Measurements from ENCODE around the gene GRID1. TPM values are rescaled to one million over a fixed set of nuclear protein-coding genes. Genes with fewer than 3 reads are reported as not detected.
"Not testable (repeated sequence)": the region's sequence is repeated elsewhere in the genome, so short reads cannot be mapped to it uniquely, and the experiment has no call there.

GRID1 gene
- polyA plus RNA-seq, 3 donors: 0.71 to 1.7 (median 1.6) TPM

DNA sequence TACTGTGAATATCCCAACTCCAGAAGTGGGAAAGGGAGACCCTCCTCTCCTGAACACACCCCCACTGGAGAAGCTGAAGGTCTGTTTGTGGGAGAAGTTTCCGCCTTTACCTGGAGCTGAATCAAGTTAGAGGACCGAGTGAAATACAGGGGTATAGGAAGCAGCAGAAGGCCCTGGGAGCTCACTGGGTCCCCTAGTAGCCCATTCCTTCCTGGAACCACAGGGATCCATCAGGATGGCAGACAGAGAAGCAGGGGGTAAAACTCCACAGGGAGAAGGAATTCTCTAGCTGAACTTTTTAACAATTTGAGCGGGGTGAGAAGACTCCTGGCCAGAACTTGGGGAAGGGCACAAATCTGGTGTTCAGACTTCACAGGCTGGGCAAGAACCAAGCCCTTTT lies 275.8 kb downstream of the GRID1 start:
- H3K27ac ChIP-seq (ENCODE audit: low read depth, low read length): no peak overlapping the region
- 83 to 90% (median 87%) methylated on average over 3 of the region's 3 CpGs for WGBS, 3 donors

DNA sequence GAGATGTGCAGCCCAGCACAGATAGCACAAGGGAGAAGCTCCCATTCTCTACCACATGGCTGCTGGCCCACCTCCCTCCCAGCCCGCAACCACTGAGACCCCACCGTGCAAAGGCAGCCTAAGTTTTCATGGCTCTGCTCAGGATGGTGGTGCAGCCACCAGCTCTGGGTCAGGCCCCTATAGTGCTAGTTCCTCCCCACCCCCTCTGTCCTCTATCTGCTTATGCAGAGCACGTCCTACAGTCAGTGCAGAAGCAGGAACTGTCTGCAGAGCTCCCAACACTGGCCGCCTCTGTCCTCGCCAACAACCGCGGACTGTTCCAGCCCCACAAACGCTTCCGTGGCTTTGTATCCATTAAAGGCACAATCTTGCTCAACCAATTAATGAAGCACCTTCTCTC lies 278.9 kb downstream of the GRID1 start:
- no peak overlapping the region for H3K27ac ChIP-seq (ENCODE audit: low read depth, low read length)
- WGBS, 3 donors: 59 to 77% (median 66%) methylated on average over 9 of the region's 9 CpGs

DNA sequence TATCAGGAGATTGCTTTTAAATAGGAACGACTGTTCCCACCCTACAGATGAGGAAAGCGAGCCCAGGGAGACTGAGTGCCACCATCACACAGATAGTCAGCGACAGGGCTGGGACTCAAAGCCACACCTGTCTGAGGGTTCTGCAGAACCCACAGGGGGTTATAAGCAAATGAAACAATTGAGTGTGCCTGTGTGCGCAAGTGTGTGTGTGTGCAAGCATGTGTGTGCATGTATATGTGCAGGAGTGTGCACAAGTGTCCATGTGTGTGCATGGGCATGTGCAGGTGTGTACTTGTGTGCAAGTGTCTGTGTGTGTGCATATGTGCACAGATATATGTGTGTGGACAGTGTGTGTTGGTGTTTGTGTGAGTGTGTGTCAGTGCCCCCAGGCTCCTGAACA lies 280.2 kb downstream of the GRID1 start:
- 85 to 91% (median 87%) methylated on average over 4 of the region's 4 CpGs for WGBS, 3 donors
- no peak overlapping the region for H3K27ac ChIP-seq (ENCODE audit: low read depth, low read length)

DNA sequence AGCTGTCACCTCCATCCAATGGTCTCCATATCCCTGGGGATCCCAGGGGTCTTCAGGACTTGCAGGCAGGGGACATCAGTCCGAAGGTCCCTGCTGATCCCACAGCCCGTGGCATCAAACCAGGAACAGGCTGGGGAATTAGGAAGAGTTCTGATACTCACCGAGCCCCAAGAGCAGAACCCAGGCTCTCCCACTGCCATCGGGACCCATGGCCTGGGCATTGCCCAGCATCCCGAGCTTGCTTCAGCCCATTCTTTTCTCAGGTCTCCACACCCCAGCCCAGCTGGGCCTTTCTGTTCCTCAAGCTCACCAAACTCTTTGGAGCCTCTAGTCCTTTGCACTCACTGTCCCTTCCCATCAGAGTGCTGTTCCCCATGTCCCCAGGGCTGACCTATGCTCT lies 280.9 kb downstream of the GRID1 start:
- H3K27ac ChIP-seq (ENCODE audit: low read depth, low read length): no peak overlapping the region
- WGBS, 3 donors: 84 to 91% (median 86%) methylated on average over 5 of the region's 5 CpGs

DNA sequence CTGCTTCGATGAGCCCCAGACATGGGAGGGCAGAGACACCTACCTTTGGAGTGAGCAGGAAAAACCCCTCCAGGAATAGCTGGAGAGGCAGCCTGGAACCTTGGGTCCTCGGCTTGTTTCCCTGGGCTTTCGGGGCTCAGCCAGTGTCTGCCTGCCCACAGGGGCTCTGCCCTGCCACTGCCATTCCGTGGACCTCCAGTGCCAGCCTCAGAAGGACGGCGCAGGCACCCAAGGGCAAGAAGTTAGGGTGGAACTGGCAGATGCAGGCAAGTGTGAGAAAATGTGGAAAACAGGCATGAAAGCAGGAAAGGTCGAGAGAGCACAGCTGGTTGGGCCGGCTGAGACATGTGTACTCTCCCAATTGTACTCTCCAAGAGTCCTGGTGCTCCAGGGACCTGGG lies 281.5 kb downstream of the GRID1 start:
- 74 to 81% (median 78%) methylated on average over 8 of the region's 8 CpGs for WGBS, 3 donors
- no peak overlapping the region for H3K27ac ChIP-seq (ENCODE audit: low read depth, low read length)

DNA sequence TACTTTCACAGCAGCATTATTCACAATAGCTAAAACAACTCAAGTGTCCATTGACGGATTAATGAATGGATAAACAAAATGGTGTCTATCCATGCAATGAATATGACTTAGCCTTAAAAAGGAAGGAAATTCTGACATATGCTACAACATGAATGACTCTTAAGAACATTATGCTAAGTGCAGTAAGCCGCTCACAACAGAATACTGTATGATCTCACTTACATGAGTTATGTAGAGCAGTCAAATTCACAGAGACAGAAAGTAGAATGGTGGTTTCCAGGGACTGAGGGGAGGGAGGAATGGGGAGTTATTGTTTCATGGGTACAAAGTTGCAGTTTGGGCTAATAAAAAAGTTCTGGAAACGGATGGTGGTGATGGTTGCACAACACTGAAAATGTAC lies 282.0 kb downstream of the GRID1 start:
- H3K27ac ChIP-seq (ENCODE audit: low read depth, low read length): no peak overlapping the region
- WGBS, 3 donors: 70 to 79% (median 78%) methylated on average over 3 of the region's 3 CpGs

DNA sequence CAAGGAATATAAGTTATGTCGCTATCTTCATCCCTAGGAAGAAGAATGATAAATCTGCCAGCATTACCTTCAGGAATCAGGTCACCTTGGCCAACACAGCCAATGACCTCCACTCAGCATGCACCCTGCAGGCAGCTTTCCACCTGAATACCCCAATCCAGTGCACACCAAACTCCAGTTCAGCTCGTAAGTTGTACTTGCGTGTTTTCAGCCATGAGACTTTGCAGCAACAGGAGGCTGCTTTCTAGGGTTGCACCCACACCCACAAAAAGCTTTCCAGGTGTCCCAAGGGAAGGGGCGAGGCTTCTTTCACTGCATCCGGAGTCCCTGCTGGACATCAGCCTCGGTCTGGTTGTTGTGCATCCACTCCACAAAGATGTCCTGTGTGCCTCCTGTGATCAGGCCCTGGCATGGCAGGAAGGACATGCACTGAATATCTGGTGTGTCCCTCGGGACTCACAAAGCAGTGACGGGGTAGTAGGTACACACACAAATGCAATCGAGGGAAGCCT lies 282.9 kb downstream of the GRID1 start:
- WGBS, 3 donors: 85 to 88% (median 86%) methylated on average over 9 of the region's 9 CpGs
- H3K27ac ChIP-seq (ENCODE audit: low read depth, low read length): no peak overlapping the region

DNA sequence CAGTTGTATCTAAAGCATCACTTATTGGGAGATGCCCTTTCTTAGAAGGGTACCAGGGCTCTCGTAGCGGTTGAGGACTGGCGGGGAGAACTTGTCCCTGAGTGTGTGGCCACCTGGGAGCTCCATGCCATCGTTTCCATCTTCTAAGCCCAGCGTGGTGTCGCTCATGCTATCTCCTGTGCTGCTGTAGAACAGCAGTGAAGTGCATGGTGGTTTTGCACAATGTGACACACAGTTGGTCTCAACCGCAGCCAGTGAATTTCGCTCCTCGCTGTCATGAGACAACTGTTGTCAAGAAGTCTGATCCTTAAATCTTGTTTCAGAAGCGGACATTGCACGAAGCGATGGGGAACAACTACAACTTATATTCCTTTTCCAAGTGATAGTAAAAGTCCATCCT lies 283.4 kb downstream of the GRID1 start:
- 82 to 87% (median 85%) methylated on average over 12 of the region's 12 CpGs for WGBS, 3 donors
- no peak overlapping the region for H3K27ac ChIP-seq (ENCODE audit: low read depth, low read length)

DNA sequence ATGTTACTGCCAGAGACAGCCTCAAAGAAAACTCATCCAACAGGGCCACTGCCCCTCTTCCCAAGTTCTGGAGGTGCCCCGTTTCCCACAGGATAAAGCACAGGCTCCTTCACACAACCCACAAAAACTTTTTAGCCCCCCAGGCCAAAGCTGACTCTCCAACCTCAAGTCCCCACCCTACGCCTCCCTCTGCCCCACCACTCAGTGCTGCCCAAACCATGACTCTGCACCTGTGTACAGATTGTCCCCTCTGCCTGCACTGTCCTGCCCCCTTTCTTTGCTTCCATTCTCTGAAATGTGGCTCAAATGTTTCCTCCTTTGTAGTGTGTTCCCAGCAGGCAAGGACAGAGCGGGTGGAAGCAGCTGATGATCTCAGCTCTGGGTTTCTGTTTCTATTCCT lies 284.0 kb downstream of the GRID1 start:
- 75 to 85% (median 80%) methylated on average over 3 of the region's 3 CpGs for WGBS, 3 donors
- H3K27ac ChIP-seq (ENCODE audit: low read depth, low read length): no peak overlapping the region

DNA sequence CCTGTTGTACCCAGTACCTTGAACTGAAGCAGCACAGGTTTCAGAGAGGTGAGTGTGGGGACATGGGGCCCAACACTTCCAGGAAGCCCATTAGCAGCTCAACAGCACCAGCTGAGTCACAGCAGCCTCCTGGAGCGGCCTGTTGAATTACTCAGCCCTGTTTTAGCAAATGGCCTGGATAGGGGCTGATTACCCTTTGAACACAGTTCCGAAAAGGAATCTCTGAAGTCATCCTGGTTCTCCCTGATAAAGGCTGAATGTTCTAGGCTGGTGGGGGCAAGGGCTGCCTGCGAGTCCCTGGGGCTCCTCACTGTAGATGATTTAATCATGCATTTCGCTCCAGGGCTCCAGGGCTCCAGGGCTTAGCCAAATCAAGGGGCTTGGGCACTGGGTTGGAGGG lies 287.5 kb downstream of the GRID1 start:
- 58 to 80% (median 67%) methylated on average over 4 of the region's 4 CpGs for WGBS, 3 donors
- no peak overlapping the region for H3K27ac ChIP-seq (ENCODE audit: low read depth, low read length)

DNA sequence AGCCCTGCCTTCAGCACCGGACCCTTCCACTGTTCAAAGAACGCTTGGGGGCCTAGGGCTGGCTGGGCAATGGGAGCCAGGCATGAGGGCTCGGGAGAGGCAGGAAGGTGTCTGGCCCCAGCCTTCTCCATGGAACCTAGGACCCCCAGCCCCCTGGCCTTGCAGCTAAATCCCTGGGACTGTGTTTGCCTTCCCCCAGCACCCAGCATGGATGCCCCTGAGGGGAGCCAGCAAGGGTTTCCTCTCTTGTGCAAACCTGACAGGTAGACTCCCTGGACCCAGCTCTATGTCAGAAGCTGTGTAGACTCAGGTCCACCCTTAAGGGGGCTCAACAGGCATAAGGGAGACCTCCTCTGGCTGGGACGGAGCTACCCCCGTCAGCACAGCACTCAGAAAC lies 288.0 kb downstream of the GRID1 start:
- 82 to 85% (median 84%) methylated on average over 5 of the region's 5 CpGs for WGBS, 3 donors
- H3K27ac ChIP-seq (ENCODE audit: low read depth, low read length): no peak overlapping the region

DNA sequence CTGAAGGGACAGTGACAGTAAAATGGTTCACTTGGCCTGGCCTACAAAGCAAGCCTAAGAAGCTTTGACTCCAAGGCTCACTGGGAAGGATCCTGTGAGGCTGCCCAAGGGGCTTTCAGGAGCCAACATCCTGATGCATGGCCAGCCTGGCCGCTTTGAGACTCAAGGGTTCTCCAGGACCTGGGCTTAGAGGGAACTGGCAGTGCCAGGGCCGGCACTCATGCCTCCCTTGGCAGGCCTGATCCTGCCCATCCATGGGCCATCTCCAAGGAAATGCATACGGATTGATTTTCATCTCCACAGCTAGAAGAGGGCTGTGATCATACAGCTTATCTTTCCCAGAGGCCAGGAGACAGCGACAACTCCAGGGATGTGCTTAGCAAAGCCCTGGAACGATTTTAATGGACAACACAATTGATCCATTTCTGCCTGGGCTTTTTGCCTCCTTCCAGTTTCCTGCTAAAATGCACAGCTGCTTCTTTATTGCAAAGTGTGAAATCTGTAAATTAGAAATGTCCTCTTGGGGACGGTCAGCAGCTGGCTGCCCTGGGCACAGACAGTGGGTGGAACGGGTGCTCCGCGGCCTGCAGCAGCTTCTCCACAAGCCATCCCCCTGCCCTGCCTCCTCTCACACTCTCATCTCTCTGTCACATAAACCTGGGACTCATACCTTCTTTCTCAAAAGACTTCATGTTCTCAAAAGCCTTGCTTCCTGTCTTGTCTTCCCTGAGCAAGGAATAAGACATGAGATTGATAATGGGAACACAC lies 288.5 kb downstream of the GRID1 start:
- 81 to 85% (median 84%) methylated on average over 9 of the region's 9 CpGs for WGBS, 3 donors
- H3K27ac ChIP-seq (ENCODE audit: low read depth, low read length): no peak overlapping the region

DNA sequence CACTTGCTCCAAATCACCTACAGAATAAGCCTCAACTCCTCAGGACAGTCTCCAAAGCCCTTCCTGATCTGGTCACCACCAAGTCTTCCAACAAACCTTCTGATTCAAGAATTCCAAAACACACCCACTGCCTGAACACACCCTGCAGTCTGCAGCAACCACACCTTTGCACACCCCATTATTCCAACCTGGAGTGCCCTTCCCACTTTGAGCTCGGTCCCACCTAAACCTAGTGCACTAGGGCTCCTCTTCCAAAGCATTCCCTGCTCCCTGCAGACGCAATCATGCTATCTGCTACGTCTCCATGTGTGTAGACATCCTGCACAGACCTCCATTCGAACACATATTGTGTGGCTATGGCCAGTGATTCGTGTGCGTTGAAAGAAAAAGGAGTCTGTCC lies 289.3 kb downstream of the GRID1 start:
- H3K27ac ChIP-seq (ENCODE audit: low read depth, low read length): no peak overlapping the region
- 87 to 89% (median 89%) methylated on average over 6 of the region's 6 CpGs for WGBS, 3 donors

DNA sequence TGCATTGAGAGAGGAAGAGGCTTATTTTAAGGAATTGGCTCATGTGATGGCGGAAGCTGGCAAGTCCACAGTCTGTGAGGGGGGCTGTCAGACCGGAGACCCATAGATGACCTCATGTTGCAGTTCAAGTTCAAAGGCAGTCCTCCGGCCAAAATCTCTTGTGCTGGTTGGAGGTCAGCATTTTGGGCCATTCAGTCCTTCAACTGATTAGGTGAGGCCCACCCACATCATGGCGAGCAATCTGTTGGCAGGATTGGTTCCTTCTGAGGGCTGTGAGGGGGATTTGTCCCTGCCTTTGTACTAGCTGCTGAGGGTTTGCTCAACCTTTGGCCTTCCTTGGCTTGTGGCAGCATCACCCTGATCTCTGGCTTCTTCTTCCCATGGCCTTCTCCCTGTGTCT lies 290.1 kb downstream of the GRID1 start:
- 89 to 94% (median 90%) methylated on average over 4 of the region's 4 CpGs for WGBS, 3 donors

DNA sequence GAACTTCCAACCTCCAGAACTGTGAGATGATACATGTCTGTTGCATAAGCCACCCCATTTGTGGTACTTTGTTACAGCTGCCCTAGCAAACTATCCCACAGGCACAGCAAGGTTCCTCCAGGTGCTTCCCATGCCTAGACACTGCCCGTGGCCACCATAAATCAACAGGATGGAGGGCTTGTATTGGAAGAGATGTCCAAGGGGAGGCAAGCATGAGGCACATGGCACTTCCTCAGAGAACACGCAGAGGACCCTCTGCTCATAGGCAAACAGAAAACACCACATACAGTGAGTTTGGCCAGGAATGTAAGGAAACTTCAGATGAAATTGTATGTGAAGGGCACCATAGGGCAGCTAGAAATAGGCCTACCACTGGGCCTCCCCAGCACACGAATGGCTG lies 291.1 kb downstream of the GRID1 start:
- 72 to 91% (median 78%) methylated on average over 3 of the region's 3 CpGs for WGBS, 3 donors
- H3K27ac ChIP-seq (ENCODE audit: low read depth, low read length): no peak overlapping the region

More for the DNA sequence above, 290.1 kb downstream of the GRID1 start:
- not testable (repeated sequence) for H3K27ac ChIP-seq (ENCODE audit: low read depth, low read length)

DNA sequence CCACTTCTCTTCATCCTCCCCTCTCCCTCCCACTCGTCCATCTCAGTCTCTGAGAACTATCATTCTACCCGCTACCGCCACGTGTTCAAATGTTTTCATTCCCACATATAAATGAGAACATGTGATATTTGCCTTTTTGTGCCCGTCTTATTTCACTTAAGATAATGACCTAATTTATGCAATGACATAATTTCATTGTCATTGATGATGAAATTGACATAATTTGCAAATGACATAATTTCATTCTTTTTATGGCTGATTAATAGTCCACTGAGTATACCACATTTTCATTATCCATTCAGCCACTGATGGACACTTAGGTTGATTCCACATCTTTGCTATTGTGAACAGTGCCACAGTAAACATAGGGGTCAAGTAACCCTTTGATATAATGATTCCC lies 292.3 kb downstream of the GRID1 start:
- H3K27ac ChIP-seq (ENCODE audit: low read depth, low read length): no peak overlapping the region
- 79 to 93% (median 88%) methylated on average over 5 of the region's 5 CpGs for WGBS, 3 donors

DNA sequence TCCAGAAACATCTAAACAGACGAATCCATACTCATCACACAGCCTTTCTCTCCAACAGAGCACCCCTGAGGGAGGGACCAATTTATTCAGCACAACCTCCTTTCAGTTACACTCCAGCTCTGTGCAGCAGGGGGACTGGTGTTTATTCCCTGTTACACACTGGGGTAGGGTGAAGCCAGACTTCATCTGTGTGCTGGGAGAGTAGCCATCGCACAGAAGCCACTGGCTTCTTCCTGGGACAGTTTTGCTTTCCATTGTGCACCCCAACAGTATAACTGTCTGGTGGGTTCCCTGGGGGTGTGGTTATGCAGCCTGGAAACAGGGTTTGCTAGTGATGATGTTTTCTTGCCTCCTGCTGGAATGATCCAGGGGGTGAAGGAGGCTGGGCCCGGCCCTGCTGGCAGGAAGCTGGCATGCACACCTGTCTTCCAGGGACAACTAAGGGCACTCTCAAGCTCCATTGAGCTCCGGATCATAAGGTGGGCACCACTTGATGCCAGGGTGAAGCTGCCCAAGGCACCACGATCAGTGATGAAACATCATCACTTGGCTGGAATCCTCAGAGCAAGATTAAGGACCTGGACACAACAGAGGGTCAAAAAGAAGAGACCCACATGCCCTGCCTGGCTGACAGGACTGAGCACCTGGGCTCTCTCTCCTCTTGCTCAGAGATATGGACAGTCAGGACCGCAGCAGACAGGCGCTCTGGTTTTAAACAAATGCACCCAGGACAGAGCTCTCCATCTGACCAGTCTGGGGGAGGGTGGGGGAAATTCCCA lies 293.2 kb downstream of the GRID1 start:
- H3K27ac ChIP-seq (ENCODE audit: low read depth, low read length): no peak overlapping the region
- 74 to 85% (median 75%) methylated on average over 7 of the region's 7 CpGs for WGBS, 3 donors

DNA sequence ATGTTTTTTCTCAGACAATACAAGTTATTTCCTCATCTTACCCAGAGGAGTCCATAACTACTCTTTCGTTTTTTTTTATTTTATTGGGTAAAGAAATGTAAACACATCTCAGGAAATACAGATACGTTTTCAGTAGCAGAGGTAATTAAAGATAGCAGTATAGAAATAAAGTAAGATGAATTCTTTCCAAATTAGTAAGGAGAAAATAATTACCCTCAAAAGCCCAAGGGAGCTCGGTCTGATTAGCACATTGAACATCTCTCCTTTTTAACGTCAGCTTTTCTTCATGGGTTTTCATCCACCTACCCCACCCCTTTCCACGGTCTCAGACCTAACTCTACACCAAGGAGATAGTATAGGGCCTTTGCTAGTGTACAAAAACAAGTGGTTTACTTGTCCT lies 294.2 kb downstream of the GRID1 start:
- 65 to 69% (median 66%) methylated on average over 5 of the region's 5 CpGs for WGBS, 3 donors
- H3K27ac ChIP-seq (ENCODE audit: low read depth, low read length): no peak overlapping the region

DNA sequence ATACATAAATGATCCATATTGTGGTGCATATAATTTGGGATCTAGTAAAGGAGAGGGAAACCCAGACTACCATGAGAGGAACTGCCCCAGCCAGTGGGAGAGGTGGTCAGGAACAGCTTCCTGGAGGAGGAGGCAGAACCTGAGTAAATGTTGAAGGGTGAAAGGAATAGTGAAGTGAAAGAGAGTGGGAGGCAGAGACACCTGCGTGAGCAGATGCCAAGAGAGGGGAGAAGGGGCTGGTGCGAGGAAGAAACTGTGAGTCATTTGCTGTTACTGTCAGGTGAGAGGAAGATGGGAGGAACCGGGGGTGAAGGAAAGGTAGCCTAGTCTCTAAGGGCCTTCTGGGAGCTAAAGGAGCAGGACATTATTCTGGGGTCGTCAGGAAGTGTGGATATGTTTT lies 294.8 kb downstream of the GRID1 start:
- 64 to 75% (median 70%) methylated on average over 4 of the region's 4 CpGs for WGBS, 3 donors
- H3K27ac ChIP-seq (ENCODE audit: low read depth, low read length): no peak overlapping the region

DNA sequence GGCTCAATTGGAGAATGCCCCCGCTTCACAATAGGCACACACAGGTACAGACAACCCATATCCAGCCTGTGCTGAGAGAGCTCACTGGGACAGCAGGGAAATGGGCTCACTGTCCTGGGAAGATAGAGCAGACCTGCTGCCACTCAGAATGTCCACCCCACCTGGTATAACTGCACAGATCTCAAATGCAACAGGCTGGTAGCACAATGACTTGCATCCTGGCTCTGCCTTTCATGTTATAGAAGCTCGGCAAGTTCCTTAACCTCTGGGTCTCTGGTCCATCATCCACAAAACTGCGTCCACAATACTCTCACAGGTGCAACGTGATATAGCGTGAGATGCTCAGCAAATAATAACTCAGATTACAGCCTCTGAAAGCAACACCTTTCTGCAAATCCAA lies 295.4 kb downstream of the GRID1 start:
- 82 to 87% (median 83%) methylated on average over 5 of the region's 5 CpGs for WGBS, 3 donors

More for the DNA sequence above, 295.4 kb downstream of the GRID1 start:
- no peak overlapping the region for H3K27ac ChIP-seq (ENCODE audit: low read depth, low read length)

All from adipose tissue (tissue), 3 donors.